ENCODE data around the gene DCC. TPM values are rescaled to one million over a fixed set of nuclear protein-coding genes. Genes with fewer than 3 reads are reported as not detected.

Gene DCC
- total and polyA plus RNA-seq, 2 of the 8 experiments (the other 6 are each of a cell fraction or from before 2014, with no cell fraction given), result 0.14 to 1.4 TPM

DNA sequence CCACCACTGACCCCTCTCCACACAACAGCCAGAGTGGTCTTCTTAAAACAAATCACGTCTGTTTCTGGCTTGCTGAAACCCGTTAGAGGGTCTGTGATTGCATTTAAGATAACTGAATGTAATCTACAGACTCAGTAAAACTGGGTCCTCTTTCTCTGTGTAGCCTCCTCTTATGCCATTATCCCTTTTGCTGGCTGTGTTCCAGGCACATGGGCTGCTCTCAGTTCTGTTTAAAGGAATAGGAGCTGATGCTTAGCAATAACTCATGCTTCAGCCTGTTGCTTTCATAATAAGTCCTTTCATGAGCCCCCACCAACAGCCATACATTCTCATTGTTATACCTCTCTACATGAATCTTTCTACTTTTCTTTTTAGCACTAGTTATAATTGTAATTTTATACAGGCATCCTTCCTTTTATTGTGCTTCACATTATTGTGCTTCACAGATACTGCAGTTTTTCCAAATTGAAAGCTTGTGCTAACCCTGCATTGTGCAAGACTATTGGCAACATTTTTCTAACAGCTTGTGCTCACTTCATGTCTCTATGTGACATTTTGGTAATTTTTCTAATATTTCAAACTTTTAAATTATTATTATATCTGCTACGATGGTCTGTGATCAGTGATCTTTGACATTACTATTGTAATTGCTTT lies 1101.9 kb downstream of the DCC start:
- Histone ChIP-seq H3K27me3 (replicated peaks in 1 of 4; ENCODE audit: control insufficient read depth in 3 of 4, extremely low read depth in 1 of 4, insufficient read depth in 3 of 4, low read length in 3 of 4) (no peaks in the 10 kb centered on the region), H2BK20ac (ENCODE audit: low read length) (no peak overlapping the region), H3K9ac (replicated peaks in 1 of 4; ENCODE audit: extremely low read depth in 1 of 4, low read depth in 3 of 4, low read length in 3 of 4) (no peak overlapping the region), H2AFZ (ENCODE audit: low read length) (no peak overlapping the region), H4K5ac (ENCODE audit: insufficient read length, low read depth, low read length) (no peak overlapping the region), H4K20me1 (replicated peaks in 1 of 2; ENCODE audit: control insufficient read depth in 1 of 2, insufficient read depth in 2 of 2, low read length in 2 of 2) (no peaks in the 10 kb centered on the region), H3K79me1 (ENCODE audit: low read depth, low read length) (no peaks in the 10 kb centered on the region), H4K91ac (replicated peaks; ENCODE audit: insufficient read length, low read length) (no peak overlapping the region), H3K79me2 (ENCODE audit: control insufficient read depth in 1 of 2, insufficient read depth in 2 of 2, low read length in 2 of 2) (no peaks in the 10 kb centered on the region), H3K18ac (ENCODE audit: extremely low read depth, low read length) (no peak overlapping the region), H2BK12ac (ENCODE audit: low read depth, low read length) (no peak overlapping the region), H3K14ac (ENCODE audit: insufficient read length) (no peak overlapping the region), H4K8ac (ENCODE audit: extremely low read depth, insufficient read depth, low read length) (no peak overlapping the region), H3K27ac (ENCODE audit: low read depth, low read length) (no peak overlapping the region), H3K4me1 (replicated peaks in 1 of 4; ENCODE audit: control insufficient read depth in 3 of 4, insufficient read depth in 4 of 4, low read length in 3 of 4) (no peaks in the 10 kb centered on the region), H3K23ac (ENCODE audit: insufficient read length) (no peak overlapping the region), H3K9me3 (ENCODE audit: insufficient read depth in 2 of 2, low read depth in 1 of 2, low read length in 1 of 2) (no peaks in the 10 kb centered on the region), H3K4ac (replicated peaks; ENCODE audit: insufficient read length, low read depth, low read length) (no peak overlapping the region), H3K4me3 (ENCODE audit: extremely low read depth in 1 of 4, insufficient read depth in 2 of 4, low read depth in 3 of 4, low read length in 4 of 4) (no peak overlapping the region), H3K23me2 (ENCODE audit: low read depth, low read length) (no peaks in the 10 kb centered on the region), H3K36me3 (ENCODE audit: control insufficient read depth in 2 of 4, insufficient read depth in 4 of 4, low read length in 3 of 4) (no peaks in the 10 kb centered on the region), H3K4me2 (ENCODE audit: insufficient read depth in 1 of 2, low read depth in 2 of 2, low read length in 2 of 2) (no peak overlapping the region), H2BK120ac (replicated peaks; ENCODE audit: low read depth, low read length) (no peak overlapping the region), H2BK15ac (ENCODE audit: low read length) (no peak overlapping the region), H2AK5ac (ENCODE audit: low read depth, low read length) (no peak overlapping the region), H2BK5ac (ENCODE audit: low read depth, low read length) (no peak overlapping the region), H3K56ac (replicated peaks; ENCODE audit: insufficient read length, low read depth, low read length) (no peak overlapping the region)
- CTCF ChIA-PET (ENCODE audit: partially characterized antibody), result interaction anchor here (0.5 to 1.3 kb wide), 3 partner anchors 61 to 245 kb away, joined by 3 read pairs; no protein-coding TSS in a partner anchor
- WGBS, 2 experiments (ENCODE audit: extremely low coverage in 1 of 2, insufficient coverage in 1 of 2, insufficient read length in 1 of 2, insufficient replicate concordance in 2 of 2, low coverage in 1 of 2, low lambda C conversion rate in 2 of 2, missing lambda C conversion rate in 1 of 2), result 97% methylated on average over 3 of the region's 3 CpGs; no CpG with 5 or more reads in 1 of the 2 experiments
- TF ChIP-seq TCF12 (IDR thresholded peaks at IDR 0.05; ENCODE audit: low read depth, low read length) (no peak), RFX5 (IDR thresholded peaks at IDR 0.05; ENCODE audit: borderline replicate concordance, low read depth, low read length) (no peak), POU5F1 (IDR thresholded peaks at IDR 0.05; ENCODE audit: low read depth, low read length) (no peak), SIX5 (IDR thresholded peaks at IDR 0.05; ENCODE audit: low read depth, low read length) (no peak), NANOG (IDR thresholded peaks at IDR 0.05; ENCODE audit: insufficient read depth, low read depth, low read length, poor library complexity, severe bottlenecking) (no peak), SP4 (IDR thresholded peaks at IDR 0.05; ENCODE audit: low read length) (no peak), SP2 (IDR thresholded peaks at IDR 0.05; ENCODE audit: low read length) (no peak), ZNF274 (IDR thresholded peaks at IDR 0.05; ENCODE audit: borderline replicate concordance, extremely low read depth, low read length) (no peak), PHF8 (conservative IDR thresholded peaks at IDR 0.05; ENCODE audit: low read depth, low read length) (no peak)
- TF ChIP-seq, protein P1, sequence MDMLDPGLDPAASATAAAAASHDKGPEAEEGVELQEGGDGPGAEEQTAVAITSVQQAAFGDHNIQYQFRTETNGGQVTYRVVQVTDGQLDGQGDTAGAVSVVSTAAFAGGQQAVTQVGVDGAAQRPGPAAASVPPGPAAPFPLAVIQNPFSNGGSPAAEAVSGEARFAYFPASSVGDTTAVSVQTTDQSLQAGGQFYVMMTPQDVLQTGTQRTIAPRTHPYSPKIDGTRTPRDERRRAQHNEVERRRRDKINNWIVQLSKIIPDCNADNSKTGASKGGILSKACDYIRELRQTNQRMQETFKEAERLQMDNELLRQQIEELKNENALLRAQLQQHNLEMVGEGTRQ (IDR thresholded peaks at IDR 0.05; ENCODE audit: low read length), result no peak
- TF ChIP-seq, protein P2, sequence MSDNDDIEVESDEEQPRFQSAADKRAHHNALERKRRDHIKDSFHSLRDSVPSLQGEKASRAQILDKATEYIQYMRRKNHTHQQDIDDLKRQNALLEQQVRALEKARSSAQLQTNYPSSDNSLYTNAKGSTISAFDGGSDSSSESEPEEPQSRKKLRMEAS (IDR thresholded peaks at IDR 0.05), result no peak
- TF ChIP-seq, protein P3, sequence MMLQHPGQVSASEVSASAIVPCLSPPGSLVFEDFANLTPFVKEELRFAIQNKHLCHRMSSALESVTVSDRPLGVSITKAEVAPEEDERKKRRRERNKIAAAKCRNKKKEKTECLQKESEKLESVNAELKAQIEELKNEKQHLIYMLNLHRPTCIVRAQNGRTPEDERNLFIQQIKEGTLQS (IDR thresholded peaks at IDR 0.05; ENCODE audit: insufficient read depth, low read depth, low read length), result no peak
- DNase-seq (ENCODE audit: low read depth in 1 of 2, low spot score in 2 of 2) (no peak), FAIRE-seq (no peak)
- POLR2A ChIA-PET (ENCODE audit: partially characterized antibody), result no interaction called here

All from H1 (cell line).